HG03571 (cell line): ENCODE measurements around the gene PPP2R1A.
"Not testable (repeated sequence)": the region's sequence is repeated elsewhere in the genome, so short reads cannot be mapped to it uniquely, and the experiment has no call there.

Source experiments
- ATAC-seq: cut with Tn5 transposase; IDR thresholded peaks from one replicate; pipeline ENCODE4 v1.9.1; 2021; ENCODE audit not compliant: unreplicated experiment

PPP2R1A gene

DNA sequence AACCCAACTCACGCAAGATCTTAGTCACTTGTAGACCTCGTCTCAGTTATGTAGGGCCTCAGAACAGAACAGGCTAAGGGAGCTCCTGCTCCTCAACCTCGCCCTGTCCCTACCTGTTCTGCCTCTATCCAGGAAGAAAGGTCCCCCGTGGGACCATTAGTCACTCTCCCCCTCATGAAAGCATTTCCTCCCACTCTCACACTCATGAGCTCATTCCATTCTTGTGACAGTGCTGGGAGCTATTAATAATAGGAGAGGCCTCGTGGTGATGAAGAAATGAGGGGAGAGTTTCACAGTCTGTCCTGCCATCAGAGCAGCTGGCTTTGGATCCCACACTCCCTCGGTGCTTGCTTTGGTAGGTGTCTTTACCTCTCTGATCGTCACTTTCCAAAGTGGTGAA lies 10.2 kb downstream of the PPP2R1A start:
- ATAC-seq = no peak

DNA sequence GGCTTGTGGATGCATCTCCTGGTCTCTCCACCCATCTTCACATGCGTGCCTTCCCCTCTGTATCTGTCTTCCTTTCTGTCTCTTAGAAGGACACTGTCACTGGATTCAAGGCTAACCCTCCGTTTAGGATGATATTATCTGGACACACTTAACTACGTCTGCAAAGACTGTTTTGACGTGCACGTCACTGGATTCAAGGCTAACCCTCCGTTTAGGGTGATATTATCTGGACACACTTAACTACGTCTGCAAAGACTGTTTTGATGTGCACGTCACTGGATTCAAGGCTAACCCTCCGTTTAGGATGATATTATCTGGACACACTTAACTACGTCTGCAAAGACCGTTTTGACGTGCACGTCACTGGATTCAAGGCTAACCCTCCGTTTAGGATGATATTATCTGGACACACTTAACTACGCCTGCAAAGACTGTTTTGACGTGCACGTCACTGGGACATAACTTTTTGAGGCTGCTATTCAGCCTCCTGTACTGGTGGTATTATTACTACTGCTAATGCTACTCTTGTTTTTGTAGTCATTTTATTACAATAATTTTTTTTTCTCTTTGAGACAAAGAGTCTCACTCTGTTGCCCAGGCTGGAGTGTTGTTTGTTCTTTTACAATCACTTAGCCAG lies 11.0 kb downstream of the PPP2R1A start:
- not testable (repeated sequence) for ATAC-seq

- no peak for ATAC-seq
Measured at GRCh38 chr19:52206481-52206880, 16.6 kb downstream of the PPP2R1A start.

DNA sequence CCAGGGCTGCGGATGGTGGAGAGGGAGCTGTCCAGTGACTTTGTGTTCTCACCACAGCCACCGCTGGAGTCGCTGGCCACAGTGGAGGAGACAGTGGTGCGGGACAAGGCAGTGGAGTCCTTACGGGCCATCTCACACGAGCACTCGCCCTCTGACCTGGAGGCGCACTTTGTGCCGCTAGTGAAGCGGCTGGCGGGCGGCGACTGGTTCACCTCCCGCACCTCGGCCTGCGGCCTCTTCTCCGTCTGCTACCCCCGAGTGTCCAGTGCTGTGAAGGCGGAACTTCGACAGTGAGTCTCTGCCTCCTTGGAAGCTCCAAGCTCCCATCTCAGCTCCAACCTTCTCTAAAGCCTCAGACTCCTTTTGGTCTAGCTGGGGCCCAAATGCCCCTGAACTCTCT lies 21.4 kb downstream of the PPP2R1A start:
- no peak for ATAC-seq

DNA sequence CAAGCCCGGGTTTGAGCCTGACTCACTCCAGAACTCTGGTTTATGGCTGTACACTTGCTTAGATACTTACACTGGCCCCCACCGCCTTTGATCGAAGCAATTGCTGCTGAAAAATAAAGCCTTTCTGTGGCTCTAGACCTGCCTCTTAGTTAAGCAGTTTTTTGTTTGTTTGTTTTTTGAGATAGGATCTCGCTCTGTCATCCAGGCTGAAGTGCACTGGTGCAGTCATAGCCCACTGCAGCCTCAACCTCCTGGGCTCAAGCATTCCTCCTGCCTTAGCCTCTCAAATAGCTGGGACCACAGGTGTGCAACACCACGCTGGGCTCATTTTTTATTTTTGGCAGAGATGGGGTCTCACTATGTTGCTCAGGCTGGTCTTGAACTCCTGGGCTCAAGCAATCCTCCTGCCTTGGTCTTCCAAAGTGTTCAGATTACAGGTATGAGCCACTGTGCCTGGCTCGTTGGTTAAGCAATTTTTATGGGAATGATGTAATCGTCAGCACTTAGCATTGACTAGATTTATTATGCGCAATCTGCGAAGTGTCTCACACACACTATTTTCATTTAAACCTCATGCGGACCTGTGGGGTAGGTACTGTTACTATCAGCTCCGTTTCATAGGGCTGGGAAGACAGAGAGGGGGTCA lies 22.2 kb downstream of the PPP2R1A start:
- ATAC-seq = no peak

- no peak for ATAC-seq
Measured at GRCh38 chr19:52212572-52213255, 22.9 kb downstream of the PPP2R1A start.

GRCh38 chr19:52214241-52214640 lies 24.4 kb downstream of the PPP2R1A start:
- no peak for ATAC-seq

DNA sequence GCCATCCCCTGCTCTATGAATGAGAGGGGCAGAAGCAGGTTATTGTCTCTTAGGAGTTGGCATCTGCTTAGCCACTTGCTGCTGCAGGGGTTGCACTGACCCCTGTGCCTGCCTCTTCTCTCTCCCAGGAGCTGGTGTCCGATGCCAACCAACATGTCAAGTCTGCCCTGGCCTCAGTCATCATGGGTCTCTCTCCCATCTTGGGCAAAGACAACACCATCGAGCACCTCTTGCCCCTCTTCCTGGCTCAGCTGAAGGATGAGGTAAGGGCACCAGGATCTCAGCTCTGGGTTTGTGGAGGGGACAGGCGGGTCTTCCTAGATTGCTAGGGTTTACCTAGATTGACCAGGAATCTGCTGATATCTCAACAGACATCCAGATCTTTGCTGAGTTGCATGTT lies 26.5 kb downstream of the PPP2R1A start:
- ATAC-seq = no peak

DNA sequence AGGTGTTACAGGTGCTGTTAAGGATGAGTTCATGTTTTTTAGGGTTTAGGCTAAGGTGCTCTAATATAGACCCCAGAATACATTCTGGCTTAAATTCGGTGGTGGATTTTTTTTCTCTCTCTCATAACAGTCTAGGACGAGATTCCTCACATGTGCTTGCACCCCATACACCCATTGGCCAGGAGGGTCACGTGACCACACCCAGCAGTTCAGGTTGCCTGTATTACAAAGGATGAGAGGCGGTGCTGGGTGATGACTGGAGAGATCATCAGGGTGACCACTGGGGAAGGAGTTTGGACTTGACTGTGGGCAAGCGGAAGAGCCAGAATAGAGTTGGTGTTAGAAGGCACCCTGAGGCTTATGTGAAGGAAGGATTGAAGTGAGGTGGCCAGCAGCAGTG lies 27.7 kb downstream of the PPP2R1A start:
- ATAC-seq = no peak

GRCh38 chr19:52219611-52220010 lies 29.8 kb downstream of the PPP2R1A start:
- no peak for ATAC-seq

DNA sequence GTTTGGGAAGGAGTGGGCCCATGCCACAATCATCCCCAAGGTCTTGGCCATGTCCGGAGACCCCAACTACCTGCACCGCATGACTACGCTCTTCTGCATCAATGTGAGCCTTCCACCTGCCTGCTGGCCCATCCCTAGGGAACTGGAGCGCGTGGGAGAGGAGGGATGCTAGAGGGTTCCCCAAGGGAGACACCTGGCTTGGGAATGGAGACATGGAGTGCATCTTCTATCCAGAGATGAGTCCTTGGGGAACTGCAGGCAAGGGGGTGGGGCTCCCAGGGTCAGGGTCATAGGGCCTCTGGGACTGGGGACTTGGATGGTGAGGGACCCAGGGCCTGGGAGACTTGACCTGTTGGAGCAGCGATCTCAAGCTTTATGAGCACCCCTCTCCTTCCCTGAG lies 31.2 kb downstream of the PPP2R1A start:
- ATAC-seq = no peak

- no peak for ATAC-seq
Measured at GRCh38 chr19:52221831-52222375, 32.1 kb downstream of the PPP2R1A start.

DNA sequence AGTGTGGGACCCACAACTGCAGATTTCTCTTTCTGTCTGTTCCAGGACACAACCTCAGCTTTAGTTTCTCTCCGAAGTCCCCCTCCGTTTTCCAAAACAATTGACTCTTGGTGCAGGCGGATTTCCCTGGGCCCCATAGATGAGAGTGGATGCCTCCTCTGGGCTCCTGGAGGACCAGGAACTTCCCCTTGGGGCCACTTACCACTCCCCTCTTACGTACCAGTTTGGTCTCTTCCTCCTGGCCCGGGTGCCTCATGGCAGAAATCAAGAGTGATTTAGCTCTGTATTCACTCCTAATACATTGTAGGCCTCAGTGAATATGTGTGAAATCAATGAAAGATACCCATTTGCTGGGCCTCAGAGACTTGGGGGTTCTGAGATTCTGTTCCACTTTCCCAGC lies 34.4 kb downstream of the PPP2R1A start:
- no peak for ATAC-seq

DNA sequence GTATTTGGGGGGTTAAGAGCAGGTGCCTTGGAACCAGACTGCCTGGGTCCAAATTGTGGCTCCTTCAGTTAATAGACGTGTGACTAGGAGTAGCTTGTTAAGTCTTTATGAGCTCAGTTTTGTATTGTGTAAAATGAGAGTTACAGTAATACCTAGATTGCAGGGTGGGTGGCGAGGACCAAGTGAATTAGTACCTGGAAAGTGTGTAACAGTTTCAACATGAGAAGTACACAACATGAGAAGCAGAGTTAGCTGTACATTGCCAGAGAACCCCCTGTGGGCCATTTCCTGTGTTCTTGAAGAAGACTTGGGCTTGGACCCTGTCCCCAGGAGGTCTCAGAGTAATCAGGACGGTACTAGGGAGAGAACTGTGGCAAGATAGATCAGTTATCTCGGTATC lies 36.8 kb downstream of the PPP2R1A start:
- ATAC-seq = no peak

DNA sequence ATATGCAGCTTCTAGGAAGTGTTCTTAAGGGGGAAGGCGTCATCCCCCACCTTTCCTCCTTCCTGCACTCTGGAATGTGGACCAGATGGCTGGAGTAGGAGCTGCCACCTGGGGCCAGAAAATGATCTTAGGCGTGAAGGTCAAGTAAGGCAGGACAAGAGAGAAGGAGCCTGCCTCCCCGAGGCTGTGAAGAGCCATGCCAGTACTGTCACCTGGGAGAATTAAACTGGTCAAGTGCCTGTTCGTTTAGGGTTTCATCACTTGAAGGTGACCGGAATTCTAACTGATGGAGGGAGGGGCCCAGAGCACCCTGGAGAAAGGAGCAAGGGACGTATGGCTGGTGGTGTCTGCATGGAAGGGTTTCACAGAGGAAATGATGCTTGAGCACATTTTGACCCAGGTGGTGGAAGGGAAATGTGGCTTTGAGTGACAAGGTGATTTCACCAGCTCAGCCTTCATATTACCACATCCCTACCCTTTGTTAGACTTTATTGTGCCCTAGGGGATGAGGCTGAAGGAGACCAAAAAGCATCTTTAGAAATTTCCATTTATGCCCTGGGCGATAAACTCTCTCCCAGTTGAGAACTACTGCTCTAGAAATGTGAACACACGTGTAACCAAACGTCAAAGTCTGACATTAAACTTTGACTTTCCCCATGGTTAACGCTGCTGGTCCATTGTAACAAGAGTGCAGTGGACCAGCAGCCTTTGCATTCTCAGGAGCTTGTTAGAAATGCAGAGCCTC lies 37.5 kb downstream of the PPP2R1A start:
- ATAC-seq = no peak

DNA sequence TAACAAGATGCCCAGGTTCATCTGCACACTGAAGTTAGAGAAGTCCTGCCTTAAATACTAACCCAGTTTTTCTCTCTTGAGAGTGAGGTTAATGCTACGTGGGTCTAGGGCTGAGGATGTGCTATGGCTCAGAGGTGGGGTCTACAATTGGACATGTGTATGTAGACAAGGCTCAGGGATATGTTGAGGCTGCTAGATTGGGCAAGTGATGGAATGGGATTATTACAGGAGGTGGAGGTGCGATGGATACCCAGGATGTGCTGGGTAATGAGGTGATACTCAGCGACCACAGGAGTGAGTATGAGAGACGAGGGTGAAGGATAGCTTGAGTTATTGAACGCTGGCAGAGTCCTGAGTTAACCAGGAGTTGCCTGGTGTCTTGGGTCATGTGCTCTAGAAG lies 38.1 kb downstream of the PPP2R1A start:
- ATAC-seq = no peak

- no peak for ATAC-seq
Measured at GRCh38 chr19:52229524-52229923, 39.7 kb downstream of the PPP2R1A start.

DNA sequence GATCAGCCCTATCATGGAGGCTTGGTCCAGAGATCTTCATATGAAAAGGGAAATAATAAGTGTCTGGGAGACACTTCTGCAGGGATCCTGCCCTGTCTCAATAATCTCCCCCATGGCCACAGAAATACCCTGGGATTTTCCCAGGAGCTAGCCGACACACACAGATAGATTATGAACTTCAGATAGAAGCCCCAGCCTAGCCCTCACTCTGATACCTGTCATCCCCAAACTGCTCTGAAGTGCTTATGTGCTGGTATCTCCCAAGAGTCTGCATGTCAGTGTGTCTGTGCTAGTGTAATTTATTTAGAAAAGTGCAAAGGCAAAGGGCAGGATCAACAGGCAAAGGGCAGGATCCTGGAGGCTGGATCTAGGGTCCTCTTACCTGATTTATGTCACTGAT lies 40.8 kb downstream of the PPP2R1A start:
- no peak for ATAC-seq

DNA sequence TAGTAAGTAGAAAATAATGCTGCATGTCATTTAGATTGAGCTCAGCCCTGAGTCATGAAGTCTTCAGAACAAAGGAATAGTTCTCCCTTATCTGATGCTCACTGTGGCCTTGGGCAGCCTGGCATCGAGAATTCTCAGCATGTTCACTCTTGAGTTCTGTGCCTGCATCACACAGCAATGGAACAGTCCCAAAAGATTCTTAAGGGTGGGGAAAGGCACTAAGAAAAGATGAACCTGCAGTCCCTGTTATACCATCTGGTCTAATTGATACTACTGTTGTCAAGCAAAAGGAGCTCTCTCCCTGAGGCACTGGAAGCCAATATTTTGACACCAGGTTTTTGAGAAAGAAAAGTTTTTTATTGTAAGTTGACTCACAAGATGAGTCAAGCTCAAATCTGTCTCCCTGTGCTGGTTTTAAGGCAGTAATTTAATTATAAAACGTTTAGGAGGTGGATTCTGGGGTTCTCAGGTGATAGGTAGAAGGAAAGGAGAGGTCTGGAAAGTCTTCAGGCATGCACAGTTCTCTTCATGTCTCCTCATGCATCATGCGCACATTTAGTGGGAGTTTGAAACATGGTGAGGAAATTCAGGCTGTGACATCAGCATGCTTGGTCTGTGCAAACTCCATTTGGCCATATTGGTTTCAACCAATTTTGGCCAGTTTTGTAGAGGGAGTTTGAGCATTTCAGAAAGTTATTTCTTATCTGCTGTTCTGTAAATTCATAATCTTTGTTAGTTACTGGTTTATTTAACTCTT lies 41.5 kb downstream of the PPP2R1A start:
- ATAC-seq = no peak

DNA sequence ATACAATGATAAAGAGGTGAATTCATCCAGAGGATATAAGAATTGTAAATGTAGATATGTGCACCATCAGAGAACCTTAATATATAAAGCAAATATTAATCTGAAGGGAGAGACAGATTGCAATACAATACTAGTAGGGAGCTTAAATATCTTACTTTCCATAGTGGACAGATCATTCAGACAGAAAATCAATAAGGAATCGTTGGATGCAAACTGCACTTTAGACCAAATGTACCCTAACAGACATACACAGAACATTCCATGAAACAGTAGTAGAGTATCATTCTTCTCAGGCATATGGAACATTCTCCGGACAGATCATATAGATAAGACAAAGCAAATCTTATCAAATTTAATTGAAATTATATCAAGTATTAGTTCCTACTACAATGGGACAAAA lies 44.6 kb downstream of the PPP2R1A start:
- ATAC-seq = no peak

- ATAC-seq = no peak
Measured at GRCh38 chr19:52237197-52237596, 47.3 kb downstream of the PPP2R1A start.
